Spinal cord (tissue), 10 donors: ENCODE measurements around the gene ISCU. TPM values are rescaled to one million over a fixed set of nuclear protein-coding genes. Genes with fewer than 3 reads are reported as not detected.
A peak's percentile ranks its signal among the peaks of the same experiment; 100 is the strongest.

Experiments used
- DNase-seq, 6 donors: peaks; one replicate each; pipeline versions ENCODE4 v3.0.0 to v3.0.0-alpha.2; 2013 to 2015; ENCODE audit warnings: low spot score in 6 of 6, low read depth in 4 of 6
- H3K27ac ChIP-seq: one replicate; pipeline ENCODE4 v1.5.1; 2013; ENCODE audit warnings: low read depth, low read length, control low read depth
- H3K27me3 ChIP-seq: one replicate; pipeline ENCODE4 v1.6.1; 2013; ENCODE audit warnings: low read length; ENCODE audit not compliant: control insufficient read depth, insufficient read depth
- H3K36me3 ChIP-seq: one replicate; pipeline ENCODE4 v1.6.1; 2013; ENCODE audit warnings: low read length; ENCODE audit not compliant: control insufficient read depth, insufficient read depth
- H3K4me1 ChIP-seq: one replicate; pipeline ENCODE4 v1.6.1; 2013; ENCODE audit warnings: low read length; ENCODE audit not compliant: control insufficient read depth, insufficient read depth
- H3K4me3 ChIP-seq: one replicate; pipeline ENCODE4 v1.5.1; 2013; ENCODE audit warnings: low read depth, low read length, control low read depth
- H3K9me3 ChIP-seq: one replicate; pipeline ENCODE4 v1.6.1; 2013; ENCODE audit warnings: low read length; ENCODE audit not compliant: control insufficient read depth, insufficient read depth
- WGBS: methylation state at CpG from one replicate; pipeline ENCODE4 v1.1.5; 2013; ENCODE audit warnings: missing lambda C conversion rate; ENCODE audit not compliant: insufficient coverage; 5-methylcytosine and 5-hydroxymethylcytosine counted together
- polyA plus RNA-seq, 2 donors: library from polyadenylated mRNA; unstranded; fragments of 120-200 nt; gene quantifications; one replicate each; pipeline ENCODE4 v1.2.1, GENCODE V29; 2013; ENCODE audit not compliant: insufficient read length in 2 of 2
- total RNA-seq, 2 donors: library from RNA; depleted of rRNA in 1 of 2; stranded (reverse); fragments of 120-200 nt in 1 of 2; fragments of >200 nt in 1 of 2; gene quantifications; one replicate each; pipeline versions ENCODE4 v1.2.3 to v1.2.4, GENCODE V29; 2013 to 2014
- donor health status: healthy.

ISCU gene
- total and polyA plus RNA-seq, 4 donors, result 90.9 to 112 (median 108) TPM

DNA sequence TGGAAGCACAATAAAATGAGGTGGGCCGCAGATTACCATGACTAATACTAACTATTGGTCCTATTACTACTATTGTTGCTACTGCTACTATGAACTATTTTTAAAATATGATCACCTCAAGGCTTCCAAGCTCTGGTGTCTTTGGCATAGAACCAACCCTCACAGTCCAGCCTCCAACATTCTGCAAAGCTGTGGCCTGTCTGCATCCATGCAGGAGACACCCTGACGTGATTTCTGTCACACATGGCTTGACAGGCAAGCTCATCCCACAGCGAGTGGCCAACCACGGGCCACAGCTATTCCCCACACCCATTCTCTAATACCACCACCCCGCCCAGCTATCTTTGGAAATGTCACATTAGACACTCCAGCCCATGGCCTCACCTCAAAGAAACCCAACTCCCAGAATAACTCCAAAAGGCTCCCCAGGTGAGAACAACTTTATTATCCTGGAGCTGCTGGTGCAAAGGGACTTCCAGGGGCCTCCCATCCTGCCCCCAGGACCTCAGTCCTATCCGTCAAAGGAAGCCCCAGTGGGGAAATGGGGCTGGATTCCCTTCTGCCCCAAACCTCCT lies 14.4 kb downstream of the ISCU start:
- no peak overlapping the region for H3K4me3 ChIP-seq
- no peak for DNase-seq
- no peak overlapping the region for H3K27ac ChIP-seq
- H3K36me3 ChIP-seq, result no peaks in the 10 kb centered on the region
- 78% methylated on average over 5 of the region's 6 CpGs for WGBS
- no peaks in the 10 kb centered on the region for H3K9me3 ChIP-seq
- H3K4me1 ChIP-seq, result no peaks in the 10 kb centered on the region
- no peaks in the 10 kb centered on the region for H3K27me3 ChIP-seq

- no peak overlapping the region for H3K4me3 ChIP-seq
- no peak overlapping the region for H3K27ac ChIP-seq
- no peaks in the 10 kb centered on the region for H3K27me3 ChIP-seq
- no peaks in the 10 kb centered on the region for H3K4me1 ChIP-seq
- no peaks in the 10 kb centered on the region for H3K9me3 ChIP-seq
- no peak for DNase-seq
- H3K36me3 ChIP-seq, result no peaks in the 10 kb centered on the region
Observed at GRCh38 chr12:108577458-108577857, 15.1 kb downstream of the ISCU start.

DNA sequence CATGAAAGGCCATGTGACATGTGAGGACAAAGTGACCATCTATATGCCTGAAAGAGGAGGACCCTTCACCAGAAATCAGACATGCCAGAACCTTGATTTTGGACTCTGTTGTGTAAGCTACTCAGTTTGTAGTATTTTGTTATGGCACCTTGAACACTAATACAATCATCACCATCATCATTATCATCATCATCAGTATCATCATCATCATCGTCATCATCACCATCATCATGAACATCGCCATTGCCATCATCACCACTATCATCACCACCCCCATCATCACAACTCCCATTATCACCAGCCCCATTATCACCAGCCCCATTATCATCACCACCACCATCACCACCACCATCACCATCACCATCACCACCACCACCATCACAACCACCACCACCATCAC lies 15.9 kb downstream of the ISCU start:
- Histone ChIP-seq H3K4me1 (no peaks in the 10 kb centered on the region), H3K27ac (no peak overlapping the region), H3K36me3 (no peaks in the 10 kb centered on the region), H3K9me3 (no peaks in the 10 kb centered on the region), H3K4me3 (no peak overlapping the region), H3K27me3 (no peaks in the 10 kb centered on the region)
- no peak for DNase-seq
- 100% methylated on average over 2 of the region's 2 CpGs for WGBS

- Histone ChIP-seq H3K4me1 (no peaks in the 10 kb centered on the region), H3K27ac (no peak overlapping the region), H3K36me3 (no peaks in the 10 kb centered on the region), H3K27me3 (no peaks in the 10 kb centered on the region), H3K9me3 (no peaks in the 10 kb centered on the region), H3K4me3 (no peak overlapping the region)
- no peak for DNase-seq
- WGBS, result 100% methylated on average over 3 of the region's 3 CpGs
Observed at GRCh38 chr12:108578813-108579212, 16.4 kb downstream of the ISCU start.

- no peak overlapping the region for H3K27ac ChIP-seq
- no peaks in the 10 kb centered on the region for H3K4me1 ChIP-seq
- H3K27me3 ChIP-seq, result no peaks in the 10 kb centered on the region
- 58% methylated on average over 3 of the region's 3 CpGs for WGBS
- DNase-seq, result no peak
- no peaks in the 10 kb centered on the region for H3K36me3 ChIP-seq
- H3K4me3 ChIP-seq, result no peak overlapping the region
- H3K9me3 ChIP-seq, result no peaks in the 10 kb centered on the region
Observed at GRCh38 chr12:108580531-108580930, 18.1 kb downstream of the ISCU start.

DNA sequence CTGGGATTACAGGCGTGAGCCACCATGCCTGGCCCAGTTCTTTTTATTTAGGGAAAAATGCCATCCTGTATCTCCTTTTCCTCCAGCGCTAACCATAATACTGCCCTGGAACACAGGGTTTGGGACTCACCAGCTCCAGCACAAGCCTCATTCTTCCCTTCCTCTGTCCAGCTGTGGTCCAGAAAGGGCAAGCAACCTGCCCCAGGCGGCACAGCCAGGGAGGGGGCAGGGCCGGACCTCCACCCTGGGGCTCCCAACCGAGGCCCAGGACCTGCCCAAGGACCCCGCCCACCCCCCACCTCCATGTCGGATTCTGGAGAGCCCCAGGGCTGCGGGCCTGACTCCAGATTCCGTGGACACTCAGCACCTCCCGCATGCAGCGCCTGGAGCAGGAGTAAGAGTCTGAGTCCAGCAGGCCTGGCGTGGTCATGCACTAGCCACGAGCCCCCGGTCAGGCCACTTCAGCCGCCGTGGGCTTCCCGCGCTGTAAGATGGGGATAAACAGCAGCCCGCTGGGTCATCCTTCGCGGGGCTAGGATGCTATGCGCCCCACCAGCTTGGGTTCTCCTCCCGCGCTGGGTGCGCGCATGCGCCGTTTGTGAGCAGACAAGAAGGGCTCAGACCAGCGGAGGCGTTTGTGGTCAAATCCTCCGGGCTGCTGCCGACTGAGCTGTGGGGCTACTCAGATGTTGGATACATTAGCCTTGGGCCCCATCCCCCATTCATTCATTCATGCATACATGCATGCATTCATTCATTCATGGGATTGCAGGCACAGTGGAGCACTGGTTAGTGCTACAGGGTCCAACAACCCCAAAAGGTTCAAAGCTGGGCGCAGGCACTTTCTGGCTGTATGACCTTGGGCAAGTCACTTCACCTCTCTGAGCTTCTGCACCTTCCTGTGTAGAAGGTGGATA lies 19.2 kb downstream of the ISCU start:
- Histone ChIP-seq H3K9me3 (no peaks in the 10 kb centered on the region), H3K27ac (no peak overlapping the region), H3K4me3 (no peak overlapping the region), H3K36me3 (no peaks in the 10 kb centered on the region), H3K4me1 (no peaks in the 10 kb centered on the region), H3K27me3 (no peaks in the 10 kb centered on the region)
- peak in 1 of 6 donors; percentile 12 for DNase-seq
- WGBS, result 64% methylated on average over 30 of the region's 33 CpGs

DNA sequence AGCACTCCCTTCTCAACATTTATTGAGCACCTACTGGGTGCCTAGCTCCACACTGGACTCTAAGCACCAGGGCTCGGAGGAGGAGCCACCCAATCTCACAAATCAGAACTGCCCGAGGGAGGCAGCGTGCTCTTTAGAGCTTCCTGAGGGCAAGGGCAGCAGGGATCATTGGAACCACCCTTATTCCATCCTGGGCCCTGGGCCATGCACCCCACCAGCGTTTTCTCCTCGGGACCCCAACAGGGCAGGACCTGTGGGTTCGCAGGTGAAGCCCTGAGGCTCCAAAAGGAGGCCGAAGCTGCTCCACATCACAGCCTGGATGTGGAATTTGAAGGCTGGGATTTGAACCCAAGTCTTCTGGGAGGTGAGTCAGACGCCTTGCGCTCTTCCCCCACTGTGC lies 20.1 kb downstream of the ISCU start:
- H3K36me3 ChIP-seq, result no peaks in the 10 kb centered on the region
- H3K4me3 ChIP-seq, result no peak overlapping the region
- 94% methylated on average over 9 of the region's 9 CpGs for WGBS
- no peaks in the 10 kb centered on the region for H3K9me3 ChIP-seq
- DNase-seq, result no peak
- no peak overlapping the region for H3K27ac ChIP-seq
- H3K27me3 ChIP-seq, result no peaks in the 10 kb centered on the region
- H3K4me1 ChIP-seq, result peaks cover under 1% of the 10 kb centered on the region

GRCh38 chr12:108582978-108583770 lies 20.8 kb downstream of the ISCU start:
- Histone ChIP-seq H3K4me3 (no peak overlapping the region), H3K27me3 (no peaks in the 10 kb centered on the region), H3K9me3 (no peaks in the 10 kb centered on the region), H3K36me3 (no peaks in the 10 kb centered on the region), H3K4me1 (peaks cover 5% of the 10 kb centered on the region), H3K27ac (no peak overlapping the region)
- no peak for DNase-seq
- 78% methylated on average over 7 of the region's 10 CpGs for WGBS

DNA sequence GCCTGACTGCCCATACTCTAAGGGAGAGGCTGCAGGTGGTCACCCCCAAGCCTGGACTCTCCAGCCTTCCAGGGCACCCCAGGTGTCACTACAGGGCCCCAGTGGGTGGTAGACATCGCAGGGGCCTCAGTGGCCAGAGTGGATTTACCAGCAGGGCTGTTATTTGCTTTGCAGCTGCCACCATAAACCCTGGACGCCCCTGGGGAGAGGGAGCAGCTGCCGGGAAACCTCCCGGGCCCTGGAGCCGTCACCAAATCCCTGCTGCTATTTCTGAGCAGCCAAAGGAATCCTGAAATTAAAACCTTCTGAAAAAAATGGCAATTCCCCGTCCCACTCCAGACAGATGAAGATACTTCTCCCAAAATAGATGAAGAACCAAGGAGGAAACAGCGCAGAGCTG lies 21.6 kb downstream of the ISCU start:
- no peaks in the 10 kb centered on the region for H3K27me3 ChIP-seq
- peaks cover 10% of the 10 kb centered on the region for H3K4me1 ChIP-seq
- H3K9me3 ChIP-seq, result no peaks in the 10 kb centered on the region
- H3K4me3 ChIP-seq, result no peak overlapping the region
- H3K27ac ChIP-seq, result no peak overlapping the region
- no peak for DNase-seq
- H3K36me3 ChIP-seq, result no peaks in the 10 kb centered on the region
- 35% methylated on average over 7 of the region's 7 CpGs for WGBS
